HepG2 (cell line): Measurements from ENCODE around the gene SAMD4A. TPM values are rescaled to one million over a fixed set of nuclear protein-coding genes. Genes with fewer than 3 reads are reported as not detected.

Experiments used
- CBX1 ChIP-seq: IDR thresholded peaks from one replicate; pipeline ENCODE4 v1.6.1; 2016; ENCODE audit warnings: antibody characterized with exemption, low read depth
- CC2D1A ChIP-seq: sonication (generic); formaldehyde crosslinking; IDR thresholded peaks from 2 replicates; pipeline ENCODE4 v1.8.1; 2023; ENCODE audit warnings: mild to moderate bottlenecking, missing genetic modification reagents
- EEA1 ChIP-seq: sonication (generic); formaldehyde crosslinking; IDR thresholded peaks from 2 replicates; pipeline ENCODE4 v1.5.1; 2020; ENCODE audit warnings: mild to moderate bottlenecking, missing genetic modification reagents, borderline replicate concordance
- FUBP1 ChIP-seq: sonication (generic); formaldehyde crosslinking; IDR thresholded peaks from 2 replicates; pipeline ENCODE4 v1.5.1; 2020; ENCODE audit warnings: missing genetic modification reagents, mild to moderate bottlenecking, borderline replicate concordance
- IRX3 ChIP-seq: sonication (generic); formaldehyde crosslinking; IDR thresholded peaks from 2 replicates; pipeline ENCODE4 v1.8.1; 2023; ENCODE audit warnings: mild to moderate bottlenecking, low read depth, missing genetic modification reagents, borderline replicate concordance
- JDP2 ChIP-seq: sonication (generic); formaldehyde crosslinking; IDR thresholded peaks from 2 replicates; pipeline ENCODE4 v1.8.1; 2022; ENCODE audit warnings: missing genetic modification reagents, borderline replicate concordance
- KDM4B ChIP-seq: sonication (generic); formaldehyde crosslinking; IDR thresholded peaks from 2 replicates; pipeline ENCODE4 v1.4.0; 2020; ENCODE audit warnings: missing genetic modification reagents
- KDM5A ChIP-seq: fragments of 200-600 bp; sonication (generic); IDR thresholded peaks from 2 replicates; pipeline ENCODE4 v1.7.0; 2018; ENCODE audit warnings: antibody characterized with exemption, mild to moderate bottlenecking, low read length, borderline replicate concordance
- LCORL ChIP-seq, 2 experiments: fragments of 450-650 bp in 1 of 2; sonication (generic) in 1 of 2; formaldehyde crosslinking in 1 of 2; IDR thresholded peaks; 2 replicates each; pipeline versions ENCODE4 v1.5.0 to v1.6.1; 2017 to 2020; ENCODE audit warnings: antibody characterized with exemption in 1 of 2, missing genetic modification reagents in 1 of 2
- PRMT3 ChIP-seq: sonication (generic); formaldehyde crosslinking; IDR thresholded peaks from 2 replicates; pipeline ENCODE4 v1.8.1; 2022; ENCODE audit warnings: low read depth, mild to moderate bottlenecking, moderate library complexity, missing genetic modification reagents, borderline replicate concordance
- RARA ChIP-seq: IDR thresholded peaks from 2 replicates; pipeline ENCODE4 v1.6.1; 2016; ENCODE audit warnings: missing genetic modification reagents, missing compliant biosample characterization
- SMARCE1 ChIP-seq: fragments of 450-650 bp; IDR thresholded peaks from 2 replicates; pipeline ENCODE4 v1.6.1; 2017; ENCODE audit warnings: borderline replicate concordance
- SNAI1 ChIP-seq: sonication (generic); formaldehyde crosslinking; IDR thresholded peaks from 2 replicates; pipeline ENCODE4 v1.5.0; 2020; ENCODE audit warnings: mild to moderate bottlenecking, missing genetic modification reagents, borderline replicate concordance
- TAF1 ChIP-seq: sonication (generic); formaldehyde crosslinking; IDR thresholded peaks from 2 replicates; pipeline ENCODE4 v1.4.0; 2020; ENCODE audit warnings: missing genetic modification reagents
- ZBTB42 ChIP-seq: sonication (generic); formaldehyde crosslinking; IDR thresholded peaks from 2 replicates; pipeline ENCODE4 v1.5.0; 2020; ENCODE audit warnings: mild to moderate bottlenecking, missing genetic modification reagents
- ZC3H4 ChIP-seq: sonication (generic); formaldehyde crosslinking; IDR thresholded peaks from 2 replicates; pipeline ENCODE4 v1.4.0; 2020; ENCODE audit warnings: missing genetic modification reagents, borderline replicate concordance
- ZNF503 ChIP-seq: sonication (generic); formaldehyde crosslinking; IDR thresholded peaks from 2 replicates; pipeline ENCODE4 v1.4.0; 2020; ENCODE audit warnings: missing genetic modification reagents
- ZNF557 ChIP-seq: sonication (generic); formaldehyde crosslinking; IDR thresholded peaks from 2 replicates; pipeline ENCODE4 v1.4.0; 2020; ENCODE audit warnings: missing genetic modification reagents
- ZNF580 ChIP-seq: IDR thresholded peaks from 2 replicates; pipeline ENCODE4 v1.6.1; 2016; ENCODE audit warnings: low read depth, borderline replicate concordance
- ZNF614 ChIP-seq: IDR thresholded peaks from 2 replicates; pipeline ENCODE4 v1.6.1; 2018; ENCODE audit warnings: missing biosample characterization, missing genetic modification reagents, inconsistent platforms, borderline replicate concordance
- ZNF616 ChIP-seq: sonication (generic); formaldehyde crosslinking; IDR thresholded peaks from 2 replicates; pipeline ENCODE4 v1.5.0; 2020; ENCODE audit warnings: low read depth, mild to moderate bottlenecking, missing genetic modification reagents
- ZNF891 ChIP-seq: sonication (generic); formaldehyde crosslinking; IDR thresholded peaks from 2 replicates; pipeline ENCODE4 v1.5.0; 2020; ENCODE audit warnings: mild to moderate bottlenecking, missing genetic modification reagents
- polyA plus RNA-seq, 8 experiments: library from polyadenylated mRNA; depleted of rRNA in 3 of 8; stranded (reverse) in 7 of 8; unstranded in 1 of 8; fragments of >200 nt; fragmentation: Illumina TruSeq in 4 of 8; extraction: Trizol in 4 of 8; gene quantifications; 2 replicates each; pipeline versions ENCODE4 v1.2.1 to v1.2.3, GENCODE V29; 2011 to 2016; ENCODE audit warnings: low read depth in 4 of 8, missing spikeins in 1 of 8, mixed read lengths in 1 of 8; ENCODE audit not compliant: insufficient read depth in 1 of 8
- total RNA-seq, 5 experiments: library from RNA; depleted of rRNA; stranded (reverse); fragments of >200 nt; fragmentation: Illumina TruSeq; extraction: Trizol; gene quantifications; 2 replicates each; pipeline ENCODE4 v1.2.3, GENCODE V29; 2016; ENCODE audit warnings: low read depth in 1 of 5
- TF ChIP-seq, protein P1 (sequence below): sonication (generic); formaldehyde crosslinking; IDR thresholded peaks from 2 replicates; pipeline ENCODE4 v1.5.0; 2020; ENCODE audit warnings: mild to moderate bottlenecking, missing genetic modification reagents, moderate library complexity

Gene SAMD4A
- total and polyA plus RNA-seq, 2 of the 13 experiments (the other 11 are each of a cell fraction or from before 2014, with no cell fraction given) = 11.8 to 13.0 TPM

DNA sequence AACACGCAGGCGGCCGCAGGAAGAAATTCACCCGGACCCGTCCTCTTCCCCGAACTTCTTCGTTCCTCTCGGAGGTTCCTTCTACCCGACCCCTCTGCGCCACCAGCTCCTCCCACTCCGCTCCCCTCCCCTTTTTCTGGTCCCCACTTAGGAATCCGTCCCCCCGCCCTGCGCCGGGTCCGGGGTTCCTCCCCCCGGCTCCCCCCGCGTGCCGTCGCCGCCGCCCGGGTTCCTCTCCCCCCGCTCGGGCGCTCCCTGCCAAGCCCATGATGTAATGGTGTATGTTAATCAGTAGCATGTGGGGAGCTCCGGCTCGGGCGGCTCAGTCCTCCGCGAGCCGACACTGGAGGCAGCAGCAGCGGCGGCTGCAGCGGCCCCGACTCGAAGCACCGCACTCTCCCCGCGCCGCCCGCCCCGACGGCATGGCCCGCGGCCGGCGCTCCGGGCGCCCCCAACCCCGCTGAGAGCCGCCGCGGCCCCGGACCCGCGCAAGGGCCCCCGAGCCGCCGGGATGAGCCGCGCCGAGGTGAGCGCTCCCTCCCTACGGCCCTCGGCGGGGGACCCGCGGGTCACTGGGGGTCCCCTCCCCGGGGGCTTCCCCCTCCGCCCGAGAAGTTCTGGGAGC is 1.0 kb upstream of the SAMD4A start (continued):
- TF ChIP-seq ZNF616 (CRISPR knock-in tag) (no peak), LCORL (IDR thresholded peaks at IDR 0.05) (no peak), LCORL (CRISPR knock-in tag; IDR thresholded peaks at IDR 0.05) (no peak), TAF1 (CRISPR knock-in tag) (peak; percentile 65), ZBTB42 (CRISPR knock-in tag) (no peak), ZNF557 (no peak; the same call in 1 of the 2 replicates), SMARCE1 (no peak), ZNF614 (CRISPR knock-in tag) (peak; percentile 80; the same call in 1 of the 2 replicates), KDM5A (0 out of 2 replicates have a peak, but pooled peaks have one; percentile 11), KDM4B (no peak), JDP2 (CRISPR knock-in tag) (no peak; the same call in 1 of the 2 replicates), ZNF891 (CRISPR knock-in tag) (no peak), FUBP1 (CRISPR knock-in tag) (no peak), ZNF580 (CRISPR knock-in tag) (no peak), EEA1 (CRISPR knock-in tag) (no peak), PRMT3 (CRISPR knock-in tag) (no peak), RARA (peak; percentile 42; the same call in 1 of the 2 replicates), ZNF503 (CRISPR knock-in tag) (no peak), SNAI1 (CRISPR knock-in tag) (no peak), CC2D1A (CRISPR knock-in tag) (no peak), IRX3 (no peak), CBX1 (no peak), ZC3H4 (CRISPR knock-in tag) (no peak)
- TF ChIP-seq, protein P1, sequence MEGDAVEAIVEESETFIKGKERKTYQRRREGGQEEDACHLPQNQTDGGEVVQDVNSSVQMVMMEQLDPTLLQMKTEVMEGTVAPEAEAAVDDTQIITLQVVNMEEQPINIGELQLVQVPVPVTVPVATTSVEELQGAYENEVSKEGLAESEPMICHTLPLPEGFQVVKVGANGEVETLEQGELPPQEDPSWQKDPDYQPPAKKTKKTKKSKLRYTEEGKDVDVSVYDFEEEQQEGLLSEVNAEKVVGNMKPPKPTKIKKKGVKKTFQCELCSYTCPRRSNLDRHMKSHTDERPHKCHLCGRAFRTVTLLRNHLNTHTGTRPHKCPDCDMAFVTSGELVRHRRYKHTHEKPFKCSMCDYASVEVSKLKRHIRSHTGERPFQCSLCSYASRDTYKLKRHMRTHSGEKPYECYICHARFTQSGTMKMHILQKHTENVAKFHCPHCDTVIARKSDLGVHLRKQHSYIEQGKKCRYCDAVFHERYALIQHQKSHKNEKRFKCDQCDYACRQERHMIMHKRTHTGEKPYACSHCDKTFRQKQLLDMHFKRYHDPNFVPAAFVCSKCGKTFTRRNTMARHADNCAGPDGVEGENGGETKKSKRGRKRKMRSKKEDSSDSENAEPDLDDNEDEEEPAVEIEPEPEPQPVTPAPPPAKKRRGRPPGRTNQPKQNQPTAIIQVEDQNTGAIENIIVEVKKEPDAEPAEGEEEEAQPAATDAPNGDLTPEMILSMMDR (CRISPR knock-in tag) = no peak
